ENCODE measurements around the gene PLS1.

The PLS1 gene

DNA sequence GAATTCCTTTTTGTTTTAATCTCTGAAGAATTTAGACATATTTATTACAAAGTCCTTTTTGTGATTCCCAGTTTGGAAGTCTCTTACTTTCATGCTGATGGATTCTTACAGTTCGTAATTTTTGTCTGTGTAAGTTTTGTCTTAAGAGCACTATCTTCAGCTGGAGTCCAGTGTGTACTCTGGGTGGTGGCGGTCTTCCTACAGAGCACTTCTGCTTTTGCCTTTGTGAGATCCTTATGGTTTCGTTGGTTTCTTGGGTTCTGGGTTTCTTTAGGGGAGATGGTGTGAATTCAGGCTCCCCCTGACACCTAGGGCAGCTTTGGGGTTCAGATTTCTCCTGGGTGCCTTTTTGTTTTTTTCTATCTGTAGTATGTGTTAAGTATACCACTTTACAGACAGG lies 45.3 kb downstream of the PLS1 start:
- TF ChIP-seq, protein P1, sequence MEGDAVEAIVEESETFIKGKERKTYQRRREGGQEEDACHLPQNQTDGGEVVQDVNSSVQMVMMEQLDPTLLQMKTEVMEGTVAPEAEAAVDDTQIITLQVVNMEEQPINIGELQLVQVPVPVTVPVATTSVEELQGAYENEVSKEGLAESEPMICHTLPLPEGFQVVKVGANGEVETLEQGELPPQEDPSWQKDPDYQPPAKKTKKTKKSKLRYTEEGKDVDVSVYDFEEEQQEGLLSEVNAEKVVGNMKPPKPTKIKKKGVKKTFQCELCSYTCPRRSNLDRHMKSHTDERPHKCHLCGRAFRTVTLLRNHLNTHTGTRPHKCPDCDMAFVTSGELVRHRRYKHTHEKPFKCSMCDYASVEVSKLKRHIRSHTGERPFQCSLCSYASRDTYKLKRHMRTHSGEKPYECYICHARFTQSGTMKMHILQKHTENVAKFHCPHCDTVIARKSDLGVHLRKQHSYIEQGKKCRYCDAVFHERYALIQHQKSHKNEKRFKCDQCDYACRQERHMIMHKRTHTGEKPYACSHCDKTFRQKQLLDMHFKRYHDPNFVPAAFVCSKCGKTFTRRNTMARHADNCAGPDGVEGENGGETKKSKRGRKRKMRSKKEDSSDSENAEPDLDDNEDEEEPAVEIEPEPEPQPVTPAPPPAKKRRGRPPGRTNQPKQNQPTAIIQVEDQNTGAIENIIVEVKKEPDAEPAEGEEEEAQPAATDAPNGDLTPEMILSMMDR (IDR thresholded peaks at IDR 0.05; ENCODE audit: low read depth, low read length): no peak
- DNase-seq: no peak
- Histone ChIP-seq H3K36me3 (no peaks in the 10 kb centered on the region), H3K4me3 (ENCODE audit: low read depth, low read length) (no peak overlapping the region), H3K9me3 (no peaks in the 10 kb centered on the region), H3K4me1 (no peaks in the 10 kb centered on the region), H3K27me3 (no peaks in the 10 kb centered on the region)

DNA sequence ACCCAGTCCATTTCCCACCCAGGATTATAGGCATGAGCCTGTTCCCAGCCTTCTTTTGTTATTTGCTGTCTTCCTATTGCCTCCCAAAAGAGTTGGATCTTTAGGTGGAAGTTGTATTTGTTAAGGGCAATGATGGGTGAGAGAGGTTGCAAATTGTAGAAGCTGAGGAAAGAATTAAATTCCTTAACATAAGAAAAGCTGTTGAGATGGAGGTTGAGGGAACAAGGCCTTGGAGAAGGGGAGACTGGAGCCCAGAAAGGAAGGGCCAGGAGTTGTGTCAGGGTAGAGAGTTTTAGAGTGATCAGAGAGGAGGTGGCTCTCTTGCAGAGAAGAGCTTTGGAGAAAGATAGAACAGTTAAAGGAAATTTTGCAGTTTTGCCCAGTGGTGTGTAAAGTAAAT lies 46.8 kb downstream of the PLS1 start:
- Histone ChIP-seq H3K27me3 (no peaks in the 10 kb centered on the region), H3K4me1 (no peaks in the 10 kb centered on the region), H3K9me3 (no peaks in the 10 kb centered on the region), H3K4me3 (ENCODE audit: low read depth, low read length) (no peak overlapping the region), H3K36me3 (no peaks in the 10 kb centered on the region)
- DNase-seq: no peak
- TF ChIP-seq, protein P1 (IDR thresholded peaks at IDR 0.05; ENCODE audit: low read depth, low read length): no peak

DNA sequence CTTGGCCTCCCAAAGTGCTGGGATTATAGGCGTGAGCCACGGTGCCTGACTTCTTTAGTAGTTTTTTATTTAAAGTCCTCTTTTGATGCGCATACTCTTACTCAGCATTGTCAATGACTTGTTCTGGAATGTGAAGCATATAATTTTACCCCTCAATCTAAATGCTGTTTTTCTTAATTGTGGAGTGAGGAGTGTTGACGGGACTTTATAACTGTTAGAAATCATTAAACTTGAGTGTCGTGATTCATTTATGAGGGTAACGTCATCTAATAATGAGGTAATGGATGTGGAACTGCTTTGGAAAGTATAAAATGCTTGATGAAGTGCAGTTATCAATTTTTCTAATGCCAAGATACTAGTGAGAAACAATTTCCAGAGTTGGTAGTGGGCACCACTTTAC lies 48.3 kb downstream of the PLS1 start:
- Histone ChIP-seq H3K4me1 (no peaks in the 10 kb centered on the region), H3K27me3 (no peaks in the 10 kb centered on the region), H3K36me3 (no peaks in the 10 kb centered on the region), H3K9me3 (no peaks in the 10 kb centered on the region), H3K4me3 (ENCODE audit: low read depth, low read length) (no peak overlapping the region)
- DNase-seq: no peak
- TF ChIP-seq, protein P1 (IDR thresholded peaks at IDR 0.05; ENCODE audit: low read depth, low read length): no peak

DNA sequence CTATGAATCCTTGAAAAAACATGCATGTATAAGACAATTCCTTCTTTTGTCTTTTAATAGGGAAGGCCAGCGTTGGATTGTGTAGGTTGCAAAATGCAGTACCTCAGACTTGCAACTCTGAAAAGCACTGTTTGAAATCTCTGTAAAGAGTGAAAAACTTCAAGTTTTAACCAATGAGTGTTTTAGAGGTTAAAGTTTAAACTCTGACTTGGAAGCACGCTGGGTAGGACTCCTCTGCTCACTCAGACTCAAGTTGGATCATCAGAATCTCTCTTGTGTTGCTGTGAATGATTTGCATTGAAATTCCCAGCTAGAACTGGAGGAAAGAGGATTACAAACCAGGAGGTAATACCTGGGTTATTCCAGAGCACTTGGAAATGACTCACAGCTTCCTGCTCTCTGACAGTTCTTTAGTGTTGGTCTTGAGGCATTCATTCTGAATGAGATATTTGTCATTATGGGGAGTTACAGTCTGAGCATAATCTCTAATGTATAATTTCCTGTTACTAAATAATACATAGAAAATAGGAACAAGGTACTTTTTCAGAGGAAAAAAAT lies 49.1 kb downstream of the PLS1 start:
- no peaks in the 10 kb centered on the region for H3K9me3 ChIP-seq
- H3K27me3 ChIP-seq: no peaks in the 10 kb centered on the region
- H3K4me3 ChIP-seq (ENCODE audit: low read depth, low read length): no peak overlapping the region
- no peaks in the 10 kb centered on the region for H3K36me3 ChIP-seq
- no peaks in the 10 kb centered on the region for H3K4me1 ChIP-seq
- TF ChIP-seq, protein P1 (IDR thresholded peaks at IDR 0.05; ENCODE audit: low read depth, low read length): no peak
- DNase-seq: no peak

DNA sequence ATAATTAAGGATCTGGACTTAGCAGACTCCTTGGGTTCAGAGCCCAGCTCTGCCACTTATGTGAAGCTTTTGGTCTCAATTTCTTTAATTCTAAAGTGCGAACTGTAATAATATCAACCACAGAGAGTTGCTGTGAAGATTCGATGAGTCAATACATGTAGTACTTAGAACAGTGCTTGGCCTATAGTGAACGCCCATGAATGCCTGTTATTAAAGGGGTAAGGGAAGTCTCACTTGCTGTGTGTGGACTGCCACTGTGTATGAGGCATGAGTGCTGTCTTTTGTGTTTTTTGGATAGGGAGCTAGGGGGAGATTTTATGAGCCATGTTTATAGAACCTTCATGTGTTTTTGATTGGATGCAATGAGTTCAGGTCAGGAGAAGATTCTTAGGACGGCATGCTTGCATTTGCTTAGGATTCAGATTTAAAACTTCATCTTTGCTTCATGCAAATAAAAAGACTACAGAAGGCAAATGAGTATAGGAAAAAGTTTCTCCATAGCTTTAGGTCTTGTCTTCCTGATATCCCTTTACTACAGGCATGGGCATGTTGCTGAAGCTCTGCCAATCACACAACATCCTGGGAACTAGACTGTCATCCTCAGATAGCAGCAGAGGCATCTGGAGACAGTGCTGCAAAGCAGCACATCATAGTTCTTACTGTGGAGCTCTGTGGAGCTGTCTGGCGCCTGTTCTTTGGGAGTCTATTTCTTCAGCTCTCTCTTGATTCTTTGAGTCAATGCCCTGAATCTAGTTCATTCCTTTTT lies 50.0 kb downstream of the PLS1 start:
- no peaks in the 10 kb centered on the region for H3K27me3 ChIP-seq
- H3K4me3 ChIP-seq (ENCODE audit: low read depth, low read length): no peak overlapping the region
- TF ChIP-seq, protein P1 (IDR thresholded peaks at IDR 0.05; ENCODE audit: low read depth, low read length): no peak
- DNase-seq: no peak
- no peaks in the 10 kb centered on the region for H3K9me3 ChIP-seq
- no peaks in the 10 kb centered on the region for H3K4me1 ChIP-seq
- H3K36me3 ChIP-seq: no peaks in the 10 kb centered on the region

DNA sequence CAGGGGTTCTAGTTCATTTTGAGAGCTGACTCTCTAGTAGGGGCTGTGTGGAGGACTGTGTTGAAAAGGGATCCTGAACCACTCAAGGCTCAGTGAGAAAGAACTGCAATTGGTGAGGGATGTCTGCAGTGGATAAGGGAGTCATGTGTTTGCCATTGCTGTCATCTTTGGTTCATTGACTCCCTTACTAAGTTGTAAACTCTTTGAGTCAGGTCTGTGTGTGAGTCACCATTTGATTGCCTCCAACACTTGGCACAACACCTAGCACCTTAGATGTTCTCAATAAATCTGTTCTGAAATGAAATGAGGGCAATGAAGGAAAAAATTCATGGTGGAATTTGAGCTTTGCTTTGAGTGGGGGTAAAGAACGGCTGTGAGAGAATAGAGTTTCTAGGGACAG lies 51.7 kb downstream of the PLS1 start:
- H3K36me3 ChIP-seq: no peaks in the 10 kb centered on the region
- H3K9me3 ChIP-seq: no peaks in the 10 kb centered on the region
- TF ChIP-seq, protein P1 (IDR thresholded peaks at IDR 0.05; ENCODE audit: low read depth, low read length): no peak
- H3K4me1 ChIP-seq: no peaks in the 10 kb centered on the region
- H3K27me3 ChIP-seq: no peaks in the 10 kb centered on the region
- no peak for DNase-seq
- H3K4me3 ChIP-seq (ENCODE audit: low read depth, low read length): no peak overlapping the region
